GM19395 (cell line): ENCODE measurements around the gene GALNT7.
A peak's percentile ranks its signal among the peaks of the same experiment; 100 is the strongest.
"Not testable (repeated sequence)": the region's sequence is repeated elsewhere in the genome, so short reads cannot be mapped to it uniquely, and the experiment has no call there.

Experiments
- ATAC-seq: cut with Tn5 transposase; IDR thresholded peaks from one replicate; pipeline ENCODE4 v1.9.1; 2021; ENCODE audit warnings: mild to moderate bottlenecking, moderate library complexity; ENCODE audit not compliant: unreplicated experiment

Gene GALNT7

GRCh38 chr4:173168396-173169177, at the start of gene GALNT7:
Gene GALNT7, plus strand, starts transcription at chr4:173168811. Its CDS starts 25 bp downstream, at chr4:173168836.
- ATAC-seq = peak; percentile 34

GRCh38 chr4:173118819-173119218, 49.8 kb upstream of the GALNT7 start:
- ATAC-seq = not testable (repeated sequence)

- ATAC-seq = no peak
These were observed 48.8 kb upstream of the GALNT7 start for GRCh38 chr4:173119818-173120217.

GRCh38 chr4:173121076-173121561, 47.5 kb upstream of the GALNT7 start:
- peak; percentile 99 for ATAC-seq

- no peak for ATAC-seq
These were observed 44.3 kb upstream of the GALNT7 start for GRCh38 chr4:173124209-173124865.

- no peak for ATAC-seq
These were observed 43.3 kb upstream of the GALNT7 start for GRCh38 chr4:173125216-173125812.

GRCh38 chr4:173128199-173128890, 40.3 kb upstream of the GALNT7 start:
- ATAC-seq = no peak

GRCh38 chr4:173130687-173131086, 37.9 kb upstream of the GALNT7 start:
- ATAC-seq = no peak

- ATAC-seq = no peak
These were observed 34.2 kb upstream of the GALNT7 start for GRCh38 chr4:173134426-173134825.

GRCh38 chr4:173135241-173135847, 33.3 kb upstream of the GALNT7 start:
- ATAC-seq = no peak

- ATAC-seq = no peak
These were observed 30.0 kb upstream of the GALNT7 start for GRCh38 chr4:173138624-173139023.

GRCh38 chr4:173139561-173139960, 29.1 kb upstream of the GALNT7 start:
- no peak for ATAC-seq

GRCh38 chr4:173145131-173145530, 23.5 kb upstream of the GALNT7 start:
- ATAC-seq = no peak

- no peak for ATAC-seq
These were observed 22.2 kb upstream of the GALNT7 start for GRCh38 chr4:173146456-173146855.

- ATAC-seq = no peak
These were observed 17.1 kb upstream of the GALNT7 start for GRCh38 chr4:173151496-173151895.

GRCh38 chr4:173152104-173152503, 16.5 kb upstream of the GALNT7 start:
- ATAC-seq = no peak

- no peak for ATAC-seq
These were observed 15.2 kb upstream of the GALNT7 start for GRCh38 chr4:173153445-173153844.

GRCh38 chr4:173159791-173160190, 8.8 kb upstream of the GALNT7 start:
- ATAC-seq = no peak

- ATAC-seq = no peak
These were observed 7.7 kb upstream of the GALNT7 start for GRCh38 chr4:173160871-173161270.

GRCh38 chr4:173161311-173161710, 7.3 kb upstream of the GALNT7 start:
- ATAC-seq = no peak

GRCh38 chr4:173165706-173166105, 2.9 kb upstream of the GALNT7 start:
- ATAC-seq = no peak
